Keratinocyte (primary cell): Measurements from ENCODE around the gene NCKAP5. TPM values are rescaled to one million over a fixed set of nuclear protein-coding genes. Genes with fewer than 3 reads are reported as not detected.

Source experiments
- DNase-seq: peaks from one replicate; pipeline ENCODE4 v3.0.0-alpha.2; 2011; ENCODE audit warnings: low read depth, missing footprints, low spot score
- FAIRE-seq: peaks from 2 replicates; lab custom pipeline; 2011; peaks lifted over from hg19 to GRCh38; lab: Jason Lieb, UNC
- H2AFZ ChIP-seq: 2 replicates; pipeline ENCODE4 v1.6.0; 2012; ENCODE audit warnings: low read length, control low read depth, inconsistent platforms; ENCODE audit not compliant: control insufficient read depth
- H3K27ac ChIP-seq: 2 replicates; pipeline ENCODE4 v1.5.1; 2011; ENCODE audit warnings: low read length; ENCODE audit not compliant: control insufficient read depth, insufficient read depth
- H3K27me3 ChIP-seq: 3 replicates; pipeline ENCODE4 v1.6.0; 2011; ENCODE audit warnings: low read length; ENCODE audit not compliant: control insufficient read depth, insufficient read depth; ENCODE audit errors: extremely low read depth
- H3K36me3 ChIP-seq, 2 experiments: 2 replicates in 1 of 2; 3 replicates in 1 of 2; pipeline ENCODE4 v1.5.1; 2011; ENCODE audit warnings: low read length in 2 of 2, mild to moderate bottlenecking in 1 of 2; ENCODE audit not compliant: control insufficient read depth in 2 of 2, insufficient read depth in 2 of 2; ENCODE audit errors: extremely low read depth in 1 of 2
- H3K4me1 ChIP-seq: 3 replicates; pipeline ENCODE4 v1.5.1; 2011; ENCODE audit warnings: low read length; ENCODE audit not compliant: control insufficient read depth, insufficient read depth; ENCODE audit errors: extremely low read depth
- H3K4me2 ChIP-seq: 3 replicates; pipeline ENCODE4 v1.6.0; 2011; ENCODE audit warnings: low read depth, low read length; ENCODE audit not compliant: control insufficient read depth, insufficient read depth; ENCODE audit errors: extremely low read depth
- H3K4me3 ChIP-seq, 3 experiments: fragments of 200-600 bp in 1 of 3; sonication (generic) in 1 of 3; 2 replicates in 2 of 3; 3 replicates in 1 of 3; pipeline ENCODE4 v1.5.1; 2011 to 2016; ENCODE audit warnings: low read length in 3 of 3, mild to moderate bottlenecking in 3 of 3, control low read depth in 2 of 3, inconsistent platforms in 1 of 3, low read depth in 1 of 3, mixed read lengths in 1 of 3, mixed run types in 1 of 3, moderate library complexity in 1 of 3; ENCODE audit not compliant: control insufficient read depth in 2 of 3, insufficient read depth in 2 of 3; ENCODE audit errors: extremely low read depth in 1 of 3
- H3K79me2 ChIP-seq: 2 replicates; pipeline ENCODE4 v1.6.0; 2012; ENCODE audit warnings: low read length; ENCODE audit not compliant: control insufficient read depth, insufficient read depth
- H3K9ac ChIP-seq: 3 replicates; pipeline ENCODE4 v1.6.0; 2011; ENCODE audit warnings: low read length; ENCODE audit not compliant: control insufficient read depth, insufficient read depth; ENCODE audit errors: extremely low read depth
- H3K9me1 ChIP-seq: 3 replicates; pipeline ENCODE4 v1.6.0; 2011; ENCODE audit warnings: low read length; ENCODE audit not compliant: control insufficient read depth, insufficient read depth; ENCODE audit errors: extremely low read depth
- H3K9me3 ChIP-seq: 2 replicates; pipeline ENCODE4 v1.5.1; 2012; ENCODE audit warnings: low read depth, low read length; ENCODE audit not compliant: control insufficient read depth
- H4K20me1 ChIP-seq: 3 replicates; pipeline ENCODE4 v1.6.0; 2011; ENCODE audit warnings: low read length; ENCODE audit not compliant: control insufficient read depth, insufficient read depth; ENCODE audit errors: extremely low read depth
- EZH2 ChIP-seq: IDR thresholded peaks from one replicate; pipeline ENCODE4 v1.6.1; 2012; ENCODE audit warnings: inconsistent platforms, mild to moderate bottlenecking, low read length, moderate library complexity
- dilution Hi-C: fragments of 300-500 bp; cut with MboI; formaldehyde crosslinking; loops from one replicate; pipeline ENCODE4 v1.7.0; 2020; ENCODE audit warnings: low sequenced_read_pairs; ENCODE audit not compliant: extremely low pct_ligation_motif_present
- polyA plus RNA-seq, 5 experiments: library from polyadenylated mRNA; depleted of rRNA in 3 of 5; stranded (reverse) in 3 of 5; stranded (forward) in 1 of 5; unstranded in 1 of 5; fragments of >200 nt; gene quantifications; 1 replicate in 1 of 5; 2 replicates in 3 of 5; 3 replicates in 1 of 5; pipeline versions ENCODE4 v1.2.1 to v1.2.3, GENCODE V29; 2011 to 2012; ENCODE audit warnings: missing spikeins in 2 of 5, low read depth in 1 of 5, low replicate concordance in 1 of 5
- TF ChIP-seq, protein P1 (sequence below), 3 experiments: IDR thresholded peaks in 1 of 3; conservative IDR thresholded peaks in 1 of 3; optimal IDR thresholded peaks in 1 of 3; 2 replicates in 2 of 3; 3 replicates in 1 of 3; pipeline versions ENCODE3 to v1.5.1; 2011; ENCODE audit warnings: low read length in 3 of 3, mild to moderate bottlenecking in 3 of 3, moderate library complexity in 2 of 3, control low read depth in 1 of 3, inconsistent platforms in 1 of 3; ENCODE audit not compliant: insufficient read depth in 2 of 3; ENCODE audit errors: extremely low read depth in 1 of 3

The NCKAP5 gene
- polyA plus RNA-seq, 1 donor (not counting 4 experiments of a cell fraction or from before 2014, with no cell fraction given): 3.6 TPM

DNA sequence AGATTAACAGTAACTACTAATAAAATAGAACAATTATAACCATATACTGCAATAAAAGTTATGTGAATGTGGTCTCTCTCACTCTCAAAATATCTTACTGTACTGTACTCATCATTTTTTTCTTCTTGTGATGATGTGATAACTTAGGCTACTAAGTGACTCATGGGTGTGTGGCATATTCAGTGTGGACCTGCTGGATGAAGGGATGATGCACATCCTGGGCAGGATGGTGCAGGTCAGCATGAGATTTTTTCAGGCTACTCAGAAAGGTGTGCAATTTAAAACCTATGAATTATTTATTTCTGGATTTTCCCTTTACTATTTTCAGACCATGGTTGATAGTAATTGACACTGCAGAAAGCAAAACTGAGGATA is 90.7 kb downstream of the NCKAP5 start:
- Histone ChIP-seq H3K27ac (peak overlapping the region; percentile 90), H3K79me2 (no peaks in the 10 kb centered on the region), H3K9me1 (no peaks in the 10 kb centered on the region), H3K27me3 (no peaks in the 10 kb centered on the region), H3K9ac (peak overlapping the region; percentile 30), H3K4me1 (peaks cover 51% of the 10 kb centered on the region), H4K20me1 (no peaks in the 10 kb centered on the region), H2AFZ (no peak overlapping the region), H3K36me3 (no peaks in the 10 kb centered on the region), H3K4me3 (no peak overlapping the region), H3K9me3 (no peaks in the 10 kb centered on the region), H3K4me2 (peak overlapping the region; percentile 76)
- dilution Hi-C loops: no loop called here
- no peak for TF ChIP-seq EZH2
- TF ChIP-seq, protein P1, sequence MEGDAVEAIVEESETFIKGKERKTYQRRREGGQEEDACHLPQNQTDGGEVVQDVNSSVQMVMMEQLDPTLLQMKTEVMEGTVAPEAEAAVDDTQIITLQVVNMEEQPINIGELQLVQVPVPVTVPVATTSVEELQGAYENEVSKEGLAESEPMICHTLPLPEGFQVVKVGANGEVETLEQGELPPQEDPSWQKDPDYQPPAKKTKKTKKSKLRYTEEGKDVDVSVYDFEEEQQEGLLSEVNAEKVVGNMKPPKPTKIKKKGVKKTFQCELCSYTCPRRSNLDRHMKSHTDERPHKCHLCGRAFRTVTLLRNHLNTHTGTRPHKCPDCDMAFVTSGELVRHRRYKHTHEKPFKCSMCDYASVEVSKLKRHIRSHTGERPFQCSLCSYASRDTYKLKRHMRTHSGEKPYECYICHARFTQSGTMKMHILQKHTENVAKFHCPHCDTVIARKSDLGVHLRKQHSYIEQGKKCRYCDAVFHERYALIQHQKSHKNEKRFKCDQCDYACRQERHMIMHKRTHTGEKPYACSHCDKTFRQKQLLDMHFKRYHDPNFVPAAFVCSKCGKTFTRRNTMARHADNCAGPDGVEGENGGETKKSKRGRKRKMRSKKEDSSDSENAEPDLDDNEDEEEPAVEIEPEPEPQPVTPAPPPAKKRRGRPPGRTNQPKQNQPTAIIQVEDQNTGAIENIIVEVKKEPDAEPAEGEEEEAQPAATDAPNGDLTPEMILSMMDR (optimal IDR thresholded peaks at IDR 0.05 in 1 of 3, IDR thresholded peaks at IDR 0.05 in 1 of 3, conservative IDR thresholded peaks at IDR 0.05 in 1 of 3; ENCODE audit: extremely low read depth in 1 of 3, insufficient read depth in 2 of 3, low read length in 3 of 3): no peak
- DNase-seq (peak; percentile 79), FAIRE-seq (peak; percentile 96)

DNA sequence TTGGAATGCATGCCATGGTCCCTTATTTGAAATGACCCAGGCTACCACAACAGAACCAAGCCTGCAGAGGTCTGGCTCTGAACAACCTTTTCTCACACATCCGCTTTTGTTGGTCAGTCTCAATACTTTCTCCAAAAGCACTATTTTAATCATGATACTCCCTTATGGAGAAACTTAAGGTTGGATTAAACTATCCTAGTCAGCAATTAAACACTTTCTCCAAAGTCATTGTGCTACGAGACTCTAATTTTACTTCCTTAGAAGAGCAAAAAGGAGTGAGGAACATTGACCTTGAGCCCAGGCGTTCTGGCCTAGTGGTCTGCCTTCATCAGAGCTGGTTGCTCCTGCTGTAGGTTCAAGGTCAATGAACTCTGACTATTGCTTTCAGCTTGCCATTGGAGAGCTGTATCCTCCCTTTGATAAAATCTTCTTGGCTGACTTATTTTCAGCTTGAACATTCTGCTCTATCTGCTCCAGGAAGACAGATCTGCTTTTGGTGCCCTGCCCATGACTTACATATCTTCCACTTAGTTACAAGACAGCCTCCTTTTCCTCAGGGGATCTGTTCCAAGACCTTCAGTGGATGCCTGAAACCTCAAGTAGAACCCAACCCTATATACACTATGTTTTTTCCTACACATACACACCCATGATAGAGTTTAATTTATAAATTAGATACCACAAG is 91.2 kb downstream of the NCKAP5 start:
- Histone ChIP-seq H3K36me3 (no peaks in the 10 kb centered on the region), H3K27ac (peak overlapping the region; percentile 90), H2AFZ (peak overlapping the region; percentile 12), H3K9me3 (no peaks in the 10 kb centered on the region), H4K20me1 (no peaks in the 10 kb centered on the region), H3K9ac (peak overlapping the region; percentile 60), H3K4me1 (peaks cover 51% of the 10 kb centered on the region), H3K27me3 (no peaks in the 10 kb centered on the region), H3K4me3 (no peak overlapping the region), H3K9me1 (no peaks in the 10 kb centered on the region), H3K79me2 (no peaks in the 10 kb centered on the region), H3K4me2 (peak overlapping the region; percentile 76)
- no peak for DNase-seq
- TF ChIP-seq, protein P1 (optimal IDR thresholded peaks at IDR 0.05 in 1 of 3, IDR thresholded peaks at IDR 0.05 in 1 of 3, conservative IDR thresholded peaks at IDR 0.05 in 1 of 3; ENCODE audit: extremely low read depth in 1 of 3, insufficient read depth in 2 of 3, low read length in 3 of 3): no peak
- peak; percentile 88 for FAIRE-seq
- dilution Hi-C loops: no loop called here
